ENCODE results near the gene PRCD. TPM values are rescaled to one million over a fixed set of nuclear protein-coding genes. Genes with fewer than 3 reads are reported as not detected.

The PRCD gene
- total and polyA plus RNA-seq, 2 donors (not counting 1 experiment from before 2014, with no cell fraction given): 18.0 to 30.6 TPM

DNA sequence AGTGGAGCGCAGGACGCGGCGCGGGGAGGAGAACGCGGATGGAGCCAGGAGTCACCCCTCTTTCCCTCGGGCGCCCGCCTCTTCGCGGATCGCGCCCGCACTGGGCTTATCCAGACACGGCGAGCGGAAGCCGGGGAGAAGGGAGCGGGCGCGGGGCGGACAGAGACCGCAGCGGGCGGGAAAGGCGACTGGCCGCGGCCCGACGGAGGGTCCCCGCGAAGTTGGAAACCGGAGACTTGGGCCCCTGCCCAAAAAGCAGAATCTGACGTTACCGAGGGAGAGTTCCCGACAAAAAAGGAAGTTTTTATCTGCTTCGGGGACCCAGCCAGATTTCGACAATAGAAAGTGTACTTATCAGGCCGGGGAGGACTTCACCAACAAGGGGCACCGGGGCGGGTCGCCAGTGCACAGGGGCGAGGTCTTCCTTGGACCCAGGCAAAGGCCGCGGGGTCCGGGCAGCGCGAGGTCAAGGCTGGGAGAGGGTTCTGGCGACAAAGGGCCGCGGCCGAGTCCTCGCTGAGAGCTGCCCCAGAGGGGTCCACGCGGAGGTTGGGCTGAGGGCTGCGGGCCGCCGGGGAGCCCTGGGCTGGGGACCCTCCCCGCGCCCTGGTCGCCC is 45.3 kb downstream of the PRCD start:
- Histone ChIP-seq H3K4me1 (ENCODE audit: control insufficient read depth in 2 of 2, insufficient read depth in 2 of 2, low read length in 2 of 2) (peaks cover 21% of the 10 kb centered on the region in 2 donors), H3K4me2 (replicated peaks; ENCODE audit: low read depth, low read length, poor library complexity, severe bottlenecking) (peak overlapping the region; percentile 98), H3K9ac (ENCODE audit: low read length) (peak overlapping the region; percentile 71), H3K27ac (ENCODE audit: low read length in 2 of 2) (no peak overlapping the region), H3K36me3 (replicated peaks in 1 of 2; ENCODE audit: control extremely low read depth in 1 of 2, control insufficient read depth in 1 of 2, extremely low read depth in 1 of 2, insufficient read depth in 2 of 2, low read length in 1 of 2) (no peaks in the 10 kb centered on the region), H3K9me3 (ENCODE audit: control extremely low read depth in 1 of 3, control insufficient read depth in 2 of 3, insufficient read depth in 1 of 3, low read length in 2 of 3) (no peaks in the 10 kb centered on the region), H2AFZ (ENCODE audit: insufficient read depth, low read depth, low read length, poor library complexity, severe bottlenecking) (peak overlapping the region; percentile 89), H3K27me3 (replicated peaks in 1 of 4; ENCODE audit: control extremely low read depth in 1 of 4, control insufficient read depth in 3 of 4, insufficient read depth in 4 of 4, low read length in 3 of 4) (peaks cover 0 to 38% (median 20%) of the 10 kb centered on the region in 4 experiments), H4K20me1 (ENCODE audit: control insufficient read depth, insufficient read depth, low read length, poor library complexity, severe bottlenecking) (no peaks in the 10 kb centered on the region), H3K79me2 (ENCODE audit: control insufficient read depth, insufficient read depth, low read length) (no peaks in the 10 kb centered on the region), H3K4me3 (ENCODE audit: control extremely low read depth in 1 of 5, extremely low read depth in 1 of 5, insufficient read depth in 1 of 5, low read depth in 2 of 5, low read length in 4 of 5) (peak overlapping the region; percentile 45 to 77 (median 57))
- DNase-seq (peak; percentile 55), ATAC-seq (ENCODE audit: low read depth) (no peak)
- peak overlapping the region; percentile 88 for H3K4me3 Mint-ChIP-seq
- POLR2A ChIA-PET: interaction anchor here (0.6 to 1.3 kb wide), 4 partner anchors 25 to 57 kb away, joined by 3 read pairs; no protein-coding TSS in a partner anchor
- no peak overlapping the region for H3K27ac Mint-ChIP-seq
- no peaks in the 10 kb centered on the region for H3K9me3 Mint-ChIP-seq (ENCODE audit: insufficient read depth)
- intact Hi-C loops (cut with micrococcal nuclease): no loop called here
- CTCF ChIA-PET: interaction anchor here (0.6 to 2.9 kb wide), 9 partner anchors 14 to 62 kb away, joined by 3 to 13 read pairs (median 4); no protein-coding TSS in a partner anchor
- H3K27me3 Mint-ChIP-seq: peaks cover 43% of the 10 kb centered on the region
- WGBS (ENCODE audit: insufficient coverage): 3% methylated on average over 62 of the region's 62 CpGs
- peaks cover 12% of the 10 kb centered on the region for H3K4me1 Mint-ChIP-seq
- TF ChIP-seq CTCF (IDR thresholded peaks at IDR 0.05) (no peak), EZH2 (IDR thresholded peaks at IDR 0.05; ENCODE audit: borderline replicate concordance, insufficient read depth, low read depth, low read length, poor library complexity, severe bottlenecking) (no peak)
